ENCODE data around the gene BRAT1.

BRAT1 gene

GRCh38 chr7:2555121-2556052, at the start of gene BRAT1:
BRAT1 (minus strand) TSS chr7:2555524; CDS start chr7:2554431, 1,093 bp downstream.
- Histone ChIP-seq H3K4me2 (ENCODE audit: low read depth, low read length, poor library complexity, severe bottlenecking) (peak within 1 kb of the TSS; percentile 90), H3K9me2 (replicated peaks; ENCODE audit: low read depth, low read length) (no peaks in the 10 kb centered on the region), H3K27me3 (ENCODE audit: insufficient read depth, low read length, poor library complexity, severe bottlenecking) (no peaks in the 10 kb centered on the region), H3K4me1 (ENCODE audit: insufficient read depth, low read length, poor library complexity, severe bottlenecking) (peaks cover 41% of the 10 kb centered on the region), H3K79me2 (ENCODE audit: insufficient read depth, low read length) (peaks cover 47% of the 10 kb centered on the region), H3K9me3 (ENCODE audit: insufficient read depth, low read depth, low read length) (no peaks in the 10 kb centered on the region), H2AFZ (ENCODE audit: low read length) (peak within 1 kb of the TSS; percentile 100), H3F3A (ENCODE audit: low read depth) (peaks cover 3% of the 10 kb centered on the region; the same call in 1 of the 2 replicates), H3K9ac (ENCODE audit: low read depth, low read length, poor library complexity, severe bottlenecking) (peak within 1 kb of the TSS; percentile 91), H3K36me3 (ENCODE audit: insufficient read depth, low read length) (0 out of 2 replicates have a peak, but pooled peaks cover 3% of the 10 kb centered on the region), H4K20me1 (ENCODE audit: insufficient read depth, low read length, poor library complexity, severe bottlenecking) (peaks cover 19% of the 10 kb centered on the region), H3K4me3 (ENCODE audit: low read length, poor library complexity, severe bottlenecking) (peak within 1 kb of the TSS; percentile 74)
- TF ChIP-seq CTCF (conservative IDR thresholded peaks at IDR 0.05; ENCODE audit: low read length): peak; percentile 45
- TF ChIP-seq EZH2phosphoT487 (IDR thresholded peaks at IDR 0.05; ENCODE audit: borderline replicate concordance): no peak

DNA sequence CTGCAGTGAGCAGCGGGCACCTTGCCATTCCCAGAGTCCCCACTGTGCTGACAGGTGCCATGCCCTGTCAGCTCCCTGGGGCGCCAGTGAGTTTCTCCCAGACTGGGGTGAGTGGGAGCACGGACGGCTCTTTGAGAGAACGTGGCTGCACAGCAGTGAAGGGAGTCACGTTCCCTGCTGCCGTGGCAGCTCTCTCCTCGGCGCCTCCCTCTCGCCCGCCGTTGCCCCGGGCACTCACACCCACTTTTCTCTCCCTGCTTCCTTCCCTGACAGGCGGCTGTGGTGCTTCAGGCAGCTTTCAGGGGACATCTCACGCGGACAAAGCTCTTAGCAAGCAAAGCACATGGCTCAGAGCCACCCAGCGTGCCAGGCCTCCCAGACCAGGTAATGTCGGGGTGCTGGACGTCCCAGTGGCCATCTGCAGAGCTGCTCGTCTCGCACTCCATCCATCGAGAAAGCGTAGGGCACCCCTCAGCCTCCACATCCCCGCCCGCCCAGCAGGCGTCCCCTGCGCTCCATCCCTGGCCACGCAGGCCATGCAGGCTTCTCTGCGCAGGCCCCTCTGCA, 49.4 kb upstream of the BRAT1 start:
- no peak overlapping the region for H3K4me2 ChIP-seq (ENCODE audit: low read depth, low read length, poor library complexity, severe bottlenecking)
- no peaks in the 10 kb centered on the region for H3K36me3 ChIP-seq (ENCODE audit: insufficient read depth, low read length)

More for the DNA sequence above, 49.4 kb upstream of the BRAT1 start:
- H3K27me3 ChIP-seq (ENCODE audit: insufficient read depth, low read length, poor library complexity, severe bottlenecking): no peaks in the 10 kb centered on the region
- no peaks in the 10 kb centered on the region for H4K20me1 ChIP-seq (ENCODE audit: insufficient read depth, low read length, poor library complexity, severe bottlenecking)
- H2AFZ ChIP-seq (ENCODE audit: low read length): no peak overlapping the region
- no peaks in the 10 kb centered on the region for H3F3A ChIP-seq (ENCODE audit: low read depth)
- H3K4me1 ChIP-seq (ENCODE audit: insufficient read depth, low read length, poor library complexity, severe bottlenecking): no peaks in the 10 kb centered on the region
- no peaks in the 10 kb centered on the region for H3K79me2 ChIP-seq (ENCODE audit: insufficient read depth, low read length)
- TF ChIP-seq CTCF (conservative IDR thresholded peaks at IDR 0.05; ENCODE audit: low read length) (no peak), EZH2phosphoT487 (IDR thresholded peaks at IDR 0.05; ENCODE audit: borderline replicate concordance) (no peak)
- no peaks in the 10 kb centered on the region for H3K9me2 ChIP-seq (replicated peaks; ENCODE audit: low read depth, low read length)
- H3K9ac ChIP-seq (ENCODE audit: low read depth, low read length, poor library complexity, severe bottlenecking): no peak overlapping the region
- no peaks in the 10 kb centered on the region for H3K9me3 ChIP-seq (ENCODE audit: insufficient read depth, low read depth, low read length)
- H3K4me3 ChIP-seq (ENCODE audit: low read length, poor library complexity, severe bottlenecking): no peak overlapping the region

Measured in Loucy (cell line).